Kidney (tissue), 14 donors: ENCODE results near the gene MINDY1. TPM values are rescaled to one million over a fixed set of nuclear protein-coding genes. Genes with fewer than 3 reads are reported as not detected.

Source experiments
- DNase-seq, 5 donors: peaks; one replicate each; pipeline ENCODE4 v3.0.0-alpha.2; 2013 to 2020
- FAIRE-seq: peaks from 2 replicates; lab custom pipeline; 2012; peaks lifted over from hg19 to GRCh38; lab: Jason Lieb, UNC
- H3K27ac ChIP-seq, 2 donors: one replicate each; pipeline ENCODE4 v1.7.0; 2013; ENCODE audit warnings: low read depth in 2 of 2, low read length in 2 of 2, inconsistent platforms in 1 of 2
- H3K27me3 ChIP-seq: one replicate; pipeline ENCODE4 v1.7.1; 2013; ENCODE audit warnings: low read length, inconsistent platforms; ENCODE audit not compliant: control insufficient read depth, insufficient read depth
- H3K36me3 ChIP-seq, 3 donors: one replicate each; pipeline versions ENCODE4 v1.7.0 to v1.7.1; 2013; ENCODE audit warnings: low read length in 3 of 3, control low read depth in 1 of 3, inconsistent platforms in 1 of 3; ENCODE audit not compliant: insufficient read depth in 3 of 3, control insufficient read depth in 2 of 3
- H3K4me1 ChIP-seq, 3 donors: one replicate each; pipeline versions ENCODE4 v1.7.0 to v1.7.1; 2013; ENCODE audit warnings: low read length in 3 of 3, inconsistent platforms in 1 of 3, low read depth in 1 of 3; ENCODE audit not compliant: control insufficient read depth in 2 of 3, insufficient read depth in 2 of 3
- H3K4me3 ChIP-seq, 3 donors: one replicate each; pipeline versions ENCODE4 v1.7.0 to v1.8.1; 2013; ENCODE audit warnings: low read length in 3 of 3, control low read depth in 1 of 3, inconsistent platforms in 1 of 3
- H3K9ac ChIP-seq, 3 donors: one replicate each; pipeline versions ENCODE4 v1.7.0 to v1.7.1; 2013; ENCODE audit warnings: low read length in 3 of 3, control low read depth in 1 of 3, inconsistent platforms in 1 of 3
- H3K9me3 ChIP-seq, 3 donors: one replicate each; pipeline versions ENCODE4 v1.7.0 to v1.7.1; 2013; ENCODE audit warnings: low read length in 3 of 3, control low read depth in 1 of 3, inconsistent platforms in 1 of 3; ENCODE audit not compliant: control insufficient read depth in 2 of 3, insufficient read depth in 1 of 3
- intact Hi-C: fragments of 100-400 bp; cut with DNase I; formaldehyde crosslinking; loops from one replicate; pipeline ENCODE4 v1.11.1; 2022
- polyA plus RNA-seq: library from polyadenylated mRNA; stranded (reverse); fragments of 350-450 nt; fragmentation: Illumina TruSeq; extraction: RNeasy Lipid Tissue Mini Kit (QIAGEN cat#74804); gene quantifications from one replicate; pipeline ENCODE4 v1.2.3, GENCODE V29; 2014; ENCODE audit warnings: low read depth, low replicate concordance; ENCODE audit not compliant: insufficient read depth
- total RNA-seq: library from RNA; stranded (reverse); fragmentation: NEBNext Ultra II Directional; extraction: Animal tissue kit (Norgen Biotek cat#: 25700); gene quantifications from one replicate; pipeline ENCODE4 v1.2.1, GENCODE V29; 2021
- TF ChIP-seq, protein P1 (sequence below): IDR thresholded peaks from 3 replicates; pipeline ENCODE4 v1.5.1; 2012; ENCODE audit warnings: mild to moderate bottlenecking, moderate library complexity, borderline replicate concordance; ENCODE audit not compliant: insufficient read depth; ENCODE audit errors: extremely low read depth
- donor health status: control.
- donor health status: control.
- donor health status: control.
- donor health status: control.
- donor health status: control.
- donor health status: DM: yes; HTN: yes; CAD: no.
- donor health status: Normal renal cell carcinoma (clear cell type).

Gene MINDY1
- total and polyA plus RNA-seq, 2 donors from 2014 or later = 33.5 to 35.1 TPM

- Histone ChIP-seq H3K4me3 (no peak overlapping the region), H3K9me3 (no peaks in the 10 kb centered on the region), H3K36me3 (peaks cover 0 to 30% (median 13%) of the 10 kb centered on the region in 3 donors), H3K4me1 (peaks cover 0 to 5% (median 0%) of the 10 kb centered on the region in 3 donors), H3K9ac (peak overlapping the region in 1 of 3 donors; percentile 1), H3K27me3 (no peaks in the 10 kb centered on the region), H3K27ac (no peak overlapping the region)
- intact Hi-C loops = no loop called here
- FAIRE-seq (no peak), DNase-seq (peak in 3 of 5 donors; percentile 40 to 59 (median 51))
- TF ChIP-seq, protein P1, sequence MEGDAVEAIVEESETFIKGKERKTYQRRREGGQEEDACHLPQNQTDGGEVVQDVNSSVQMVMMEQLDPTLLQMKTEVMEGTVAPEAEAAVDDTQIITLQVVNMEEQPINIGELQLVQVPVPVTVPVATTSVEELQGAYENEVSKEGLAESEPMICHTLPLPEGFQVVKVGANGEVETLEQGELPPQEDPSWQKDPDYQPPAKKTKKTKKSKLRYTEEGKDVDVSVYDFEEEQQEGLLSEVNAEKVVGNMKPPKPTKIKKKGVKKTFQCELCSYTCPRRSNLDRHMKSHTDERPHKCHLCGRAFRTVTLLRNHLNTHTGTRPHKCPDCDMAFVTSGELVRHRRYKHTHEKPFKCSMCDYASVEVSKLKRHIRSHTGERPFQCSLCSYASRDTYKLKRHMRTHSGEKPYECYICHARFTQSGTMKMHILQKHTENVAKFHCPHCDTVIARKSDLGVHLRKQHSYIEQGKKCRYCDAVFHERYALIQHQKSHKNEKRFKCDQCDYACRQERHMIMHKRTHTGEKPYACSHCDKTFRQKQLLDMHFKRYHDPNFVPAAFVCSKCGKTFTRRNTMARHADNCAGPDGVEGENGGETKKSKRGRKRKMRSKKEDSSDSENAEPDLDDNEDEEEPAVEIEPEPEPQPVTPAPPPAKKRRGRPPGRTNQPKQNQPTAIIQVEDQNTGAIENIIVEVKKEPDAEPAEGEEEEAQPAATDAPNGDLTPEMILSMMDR = peak; percentile 81
These were observed 10.8 kb downstream of the MINDY1 start for GRCh38 chr1:150995896-150996295.

DNA sequence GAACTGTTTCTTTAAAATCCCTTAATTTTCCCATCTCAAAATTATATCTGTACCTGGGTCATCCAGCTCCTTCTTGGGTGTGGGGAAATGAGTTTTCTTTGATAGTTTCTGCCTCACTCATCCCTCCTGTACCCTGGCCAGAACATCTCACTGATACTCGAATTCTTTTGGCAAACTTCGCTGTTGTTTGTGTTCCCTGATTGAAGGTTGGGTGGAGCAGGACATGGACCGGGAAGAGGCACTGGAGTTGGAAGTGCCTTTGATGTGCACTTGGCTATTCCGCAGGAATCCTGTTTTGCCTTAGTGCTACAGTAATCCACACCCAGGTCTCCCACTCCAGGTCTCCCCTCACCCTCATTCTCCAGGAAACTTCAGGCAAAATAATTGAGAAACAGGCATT lies 11.2 kb downstream of the MINDY1 start:
- H3K9ac ChIP-seq = peak overlapping the region in 1 of 3 donors; percentile 1
- H3K27ac ChIP-seq = no peak overlapping the region
- no peaks in the 10 kb centered on the region for H3K27me3 ChIP-seq
- H3K9me3 ChIP-seq = no peaks in the 10 kb centered on the region
- intact Hi-C loops = no loop called here
- no peak overlapping the region for H3K4me3 ChIP-seq
- FAIRE-seq (no peak), DNase-seq (no peak)
- H3K36me3 ChIP-seq = peaks cover 0 to 29% (median 13%) of the 10 kb centered on the region in 3 donors
- TF ChIP-seq, protein P1 = no peak
- peaks cover 0 to 5% (median 0%) of the 10 kb centered on the region in 3 donors for H3K4me1 ChIP-seq

DNA sequence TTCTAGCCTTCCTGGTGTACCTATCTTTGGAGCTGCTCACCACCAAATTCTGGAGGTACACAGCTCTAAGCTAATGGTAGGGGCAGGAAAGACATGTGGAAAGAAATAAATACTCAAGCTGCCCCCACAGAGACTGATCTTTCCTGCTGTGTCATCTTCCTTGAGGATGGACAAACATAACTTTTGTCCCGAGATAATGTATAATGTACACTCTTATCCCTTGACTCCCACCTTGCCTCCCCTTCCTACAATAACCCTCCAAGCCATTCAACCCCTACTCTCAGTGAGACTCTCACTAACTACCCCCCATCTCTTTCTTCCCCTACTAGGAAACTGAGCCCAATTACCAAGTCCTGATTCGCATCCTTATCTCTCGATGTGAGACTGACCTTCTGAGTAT lies 12.5 kb downstream of the MINDY1 start:
- no peaks in the 10 kb centered on the region for H3K9me3 ChIP-seq
- no peak for FAIRE-seq
- intact Hi-C loops = no loop called here
- H3K9ac ChIP-seq = no peak overlapping the region
- no peak overlapping the region for H3K4me3 ChIP-seq
- no peak for DNase-seq
- no peak overlapping the region for H3K27ac ChIP-seq
- TF ChIP-seq, protein P1 = no peak
- no peaks in the 10 kb centered on the region for H3K27me3 ChIP-seq
- H3K4me1 ChIP-seq = peaks cover 0 to 5% (median 0%) of the 10 kb centered on the region in 3 donors
- peaks cover 0 to 17% (median 9%) of the 10 kb centered on the region in 3 donors for H3K36me3 ChIP-seq

DNA sequence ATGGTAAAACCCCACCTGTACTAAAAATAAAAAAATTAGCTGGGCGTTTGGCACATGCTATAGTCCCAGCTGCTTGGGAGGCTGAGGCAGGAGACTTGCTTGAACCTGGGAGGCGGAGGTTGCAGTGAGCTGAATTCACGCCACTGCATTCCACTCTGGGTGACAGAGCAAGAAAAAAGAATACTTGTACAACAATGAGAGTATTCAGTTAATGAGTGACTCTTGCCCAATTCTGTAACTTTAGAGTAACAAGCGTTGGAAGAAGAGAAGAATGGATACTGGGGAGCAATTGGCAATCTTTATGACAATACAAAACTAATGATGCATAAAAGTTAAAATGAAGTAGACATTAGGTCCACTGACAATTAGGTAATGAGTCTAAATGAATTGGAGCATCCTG lies 14.1 kb downstream of the MINDY1 start:
- Histone ChIP-seq H3K36me3 (peaks cover 0 to 10% (median 0%) of the 10 kb centered on the region in 3 donors), H3K4me3 (no peak overlapping the region), H3K4me1 (peaks cover 0 to 5% (median 0%) of the 10 kb centered on the region in 3 donors), H3K9me3 (no peaks in the 10 kb centered on the region), H3K27me3 (no peaks in the 10 kb centered on the region), H3K27ac (no peak overlapping the region), H3K9ac (no peak overlapping the region)
- FAIRE-seq (no peak), DNase-seq (no peak)
- intact Hi-C loops = no loop called here
- TF ChIP-seq, protein P1 = no peak
